Brain microvascular endothelial cell (primary cell): ENCODE results near the gene GDPD1.

Source experiments
- DNase-seq: peaks from one replicate; pipeline ENCODE4 v3.0.0-alpha.2; 2020
- H3K27ac ChIP-seq: fragments of 250-450 bp; sonication (Bioruptor Pico); 2 replicates; pipeline ENCODE4 v1.5.1; 2020; ENCODE audit warnings: mild to moderate bottlenecking, moderate library complexity
- H3K27me3 ChIP-seq: fragments of 250-450 bp; sonication (Bioruptor Pico); replicated peaks from 2 replicates; pipeline ENCODE4 v1.5.1; 2020; ENCODE audit warnings: mild to moderate bottlenecking
- H3K36me3 ChIP-seq: fragments of 250-450 bp; sonication (Bioruptor Pico); replicated peaks from 2 replicates; pipeline ENCODE4 v1.5.1; 2020; ENCODE audit warnings: mild to moderate bottlenecking
- H3K4me3 ChIP-seq: 2 replicates; pipeline ENCODE4 v1.5.1; 2011; ENCODE audit warnings: low read depth, mild to moderate bottlenecking, control low read depth, low read length, moderate library complexity
- CTCF ChIP-seq: IDR thresholded peaks from 2 replicates; pipeline ENCODE4 v1.5.1; 2011; ENCODE audit warnings: low read depth, mild to moderate bottlenecking, moderate library complexity, low read length, control low read depth, inconsistent platforms; ENCODE audit errors: missing control alignments
- in situ Hi-C: cut with HindIII; loops from 2 replicates; pipeline ENCODE4 v1.10.0; 2017; ENCODE audit warnings: low sequenced_read_pairs, low pct_ligation_motif_present

Gene GDPD1

GRCh38 chr17:59296190-59296589, 75.9 kb downstream of the GDPD1 start:
- TF ChIP-seq CTCF = no peak
- Histone ChIP-seq H3K27me3 (no peaks in the 10 kb centered on the region), H3K27ac (no peak overlapping the region), H3K36me3 (no peaks in the 10 kb centered on the region), H3K4me3 (no peak overlapping the region)
- DNase-seq = no peak
- in situ Hi-C loops = no loop called here

- Histone ChIP-seq H3K4me3 (no peak overlapping the region), H3K27ac (no peak overlapping the region), H3K36me3 (no peaks in the 10 kb centered on the region), H3K27me3 (no peaks in the 10 kb centered on the region)
- no peak for DNase-seq
- no peak for TF ChIP-seq CTCF
- in situ Hi-C loops = no loop called here
Measured at GRCh38 chr17:59298521-59298920, 78.2 kb downstream of the GDPD1 start.

- in situ Hi-C loops = no loop called here
- no peaks in the 10 kb centered on the region for H3K36me3 ChIP-seq
- no peak overlapping the region for H3K27ac ChIP-seq
- H3K27me3 ChIP-seq = no peaks in the 10 kb centered on the region
- no peak for DNase-seq
- TF ChIP-seq CTCF = no peak
- no peak overlapping the region for H3K4me3 ChIP-seq
Measured at GRCh38 chr17:59299400-59300092, 79.2 kb downstream of the GDPD1 start.

- H3K27me3 ChIP-seq = no peaks in the 10 kb centered on the region
- H3K27ac ChIP-seq = no peak overlapping the region
- no peak for DNase-seq
- in situ Hi-C loops = no loop called here
- no peak for TF ChIP-seq CTCF
- no peaks in the 10 kb centered on the region for H3K36me3 ChIP-seq
- H3K4me3 ChIP-seq = no peak overlapping the region
Measured at GRCh38 chr17:59300941-59301340, 80.6 kb downstream of the GDPD1 start.

- TF ChIP-seq CTCF = no peak
- in situ Hi-C loops = no loop called here
- DNase-seq = no peak
- Histone ChIP-seq H3K27me3 (no peaks in the 10 kb centered on the region), H3K27ac (no peak overlapping the region), H3K4me3 (no peak overlapping the region), H3K36me3 (no peaks in the 10 kb centered on the region)
Measured at GRCh38 chr17:59304811-59305210, 84.5 kb downstream of the GDPD1 start.
